Spleen (tissue), 11 donors: Measurements from ENCODE around the gene SPATA20. TPM values are rescaled to one million over a fixed set of nuclear protein-coding genes. Genes with fewer than 3 reads are reported as not detected.
A peak's percentile ranks its signal among the peaks of the same experiment; 100 is the strongest.

Experiments used
- DNase-seq: peaks from one replicate; pipeline ENCODE4 v3.0.0-alpha.2; 2020
- H3K27ac ChIP-seq, 8 donors: fragments of 200-600 bp; sonication (generic) in 7 of 8; 1 replicate in 4 of 8; 2 replicates in 4 of 8; pipeline versions ENCODE4 v1.5.0 to v1.8.0; 2016 to 2021; ENCODE audit warnings: inconsistent platforms in 4 of 8, mild to moderate bottlenecking in 4 of 8, moderate library complexity in 1 of 8
- H3K27me3 ChIP-seq, 7 donors: fragments of 200-600 bp; sonication (generic) in 6 of 7; replicated peaks in 1 of 7; 1 replicate in 4 of 7; 2 replicates in 3 of 7; pipeline versions ENCODE4 v1.5.0 to v1.8.0; 2016 to 2021; ENCODE audit warnings: inconsistent platforms in 3 of 7, mild to moderate bottlenecking in 1 of 7
- H3K36me3 ChIP-seq, 6 donors: fragments of 200-600 bp; sonication (generic) in 5 of 6; 1 replicate in 4 of 6; 2 replicates in 2 of 6; pipeline versions ENCODE4 v1.5.0 to v1.8.0; 2016 to 2021; ENCODE audit warnings: inconsistent platforms in 2 of 6
- H3K4me1 ChIP-seq, 6 donors: fragments of 200-600 bp; sonication (generic) in 5 of 6; 1 replicate in 3 of 6; 2 replicates in 3 of 6; pipeline versions ENCODE4 v1.5.0 to v1.8.0; 2016 to 2021; ENCODE audit warnings: inconsistent platforms in 3 of 6
- H3K4me3 ChIP-seq, 8 donors: fragments of 200-600 bp; sonication (generic) in 7 of 8; 1 replicate in 4 of 8; 2 replicates in 4 of 8; pipeline versions ENCODE4 v1.5.0 to v1.8.0; 2016 to 2021; ENCODE audit warnings: inconsistent platforms in 4 of 8, mild to moderate bottlenecking in 4 of 8, moderate library complexity in 2 of 8
- H3K9me3 ChIP-seq, 8 donors: fragments of 200-600 bp; sonication (generic) in 7 of 8; 1 replicate in 4 of 8; 2 replicates in 4 of 8; pipeline versions ENCODE4 v1.5.0 to v1.8.0; 2016 to 2021; ENCODE audit warnings: inconsistent platforms in 4 of 8
- CTCF ChIP-seq, 11 experiments: fragments of 200-600 bp in 7 of 11; fragments of 450-650 bp in 4 of 11; sonication (generic) in 4 of 11; IDR thresholded peaks in 8 of 11; conservative IDR thresholded peaks in 3 of 11; 1 replicate in 7 of 11; 2 replicates in 4 of 11; pipeline versions ENCODE4 v1.4.0 to v1.8.0; 2016 to 2021; ENCODE audit warnings: antibody characterized with exemption in 11 of 11, inconsistent platforms in 4 of 11, mild to moderate bottlenecking in 1 of 11
- POLR2A ChIP-seq, 3 donors: fragments of 450-650 bp; IDR thresholded peaks; one replicate each; pipeline ENCODE4 v1.5.1; 2017; ENCODE audit warnings: antibody characterized with exemption in 3 of 3, mild to moderate bottlenecking in 1 of 3
- POLR2AphosphoS5 ChIP-seq, 3 donors: sonication (generic); formaldehyde crosslinking; IDR thresholded peaks; one replicate each; pipeline ENCODE4 v1.5.1; 2017; ENCODE audit warnings: antibody characterized with exemption in 3 of 3
- WGBS, 5 donors: extraction: QIAGEN DNeasy Blood & Tissue Kit in 3 of 5; methylation state at CpG; one replicate each; pipeline versions ENCODE4 v1.1.5 to v1.1.7; 2013 to 2018; 5-methylcytosine and 5-hydroxymethylcytosine counted together
- intact Hi-C: fragments of 100-400 bp; cut with DNase I; formaldehyde crosslinking; loops from one replicate; pipeline ENCODE4 v1.15.0; 2023; ENCODE audit warnings: low total_unique reads
- polyA plus RNA-seq, 3 donors: library from polyadenylated mRNA; stranded (reverse); fragments of 200-250 nt; gene quantifications; one replicate each; pipeline ENCODE4 v1.2.1, GENCODE V29; 2013
- total RNA-seq, 7 donors: library from RNA; depleted of rRNA in 3 of 7; stranded (reverse); fragments of >200 nt in 3 of 7; fragmentation: NEBNext Ultra II Directional in 4 of 7; extraction: Animal tissue kit (Norgen Biotek cat#: 25700) in 4 of 7; gene quantifications; one replicate each; pipeline versions ENCODE4 v1.1.0 to v1.2.1, GENCODE V29; 2016 to 2021
- donor health status: healthy with polysubstance abuse.
- donor health status: DM: no; HTN: no; CAD: no; lungs with moderate emphysema.
- donor health status: DM: no; HTN: no; CAD: no.
- donor health status: Bipolar disorder and iron deficiency.
- donor health status: healthy.
- donor health status: DM: no; HTN: no; CAD: no.
- donor health status: DM: yes; HTN: yes; CAD: no.

The SPATA20 gene
- total and polyA plus RNA-seq, 10 donors = 14.9 to 128 (median 57.1) TPM

DNA sequence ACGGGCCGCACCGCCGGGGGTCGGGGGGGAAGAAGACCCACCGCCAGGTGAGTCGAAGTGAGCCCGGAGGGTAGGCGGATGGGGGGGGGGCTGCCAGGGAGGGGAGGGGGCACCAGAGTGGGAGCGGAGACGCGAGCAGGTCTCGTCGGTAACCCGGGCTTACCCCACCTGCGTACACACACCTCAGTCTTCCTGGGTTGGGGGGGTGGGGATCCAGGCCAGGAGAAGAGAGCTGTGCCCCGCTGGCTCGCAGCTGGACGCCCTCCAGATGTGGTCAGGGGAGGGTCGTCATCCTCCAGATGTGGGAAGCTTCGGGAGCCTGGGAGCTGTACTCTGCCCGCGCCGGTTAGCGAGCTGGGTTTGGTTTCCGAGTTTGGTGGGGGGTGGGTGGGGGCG is 14.8 kb downstream of the SPATA20 start:
- 1 to 2% (median 1%) methylated on average over 19 to 26 of the region's 27 CpGs; no CpG with 5 or more reads in 2 of the 5 donors for WGBS, 5 donors
- Histone ChIP-seq H3K27ac (no peak overlapping the region), H3K36me3 (peaks cover 0 to 2% (median 0%) of the 10 kb centered on the region in 6 donors), H3K9me3 (no peaks in the 10 kb centered on the region), H3K27me3 (peaks cover 14 to 100% (median 72%) of the 10 kb centered on the region in 7 donors), H3K4me3 (peak overlapping the region in 3 of 8 donors; percentile 58 to 80 (median 65)), H3K4me1 (peaks cover 25 to 66% (median 45%) of the 10 kb centered on the region in 6 donors)
- intact Hi-C loops = no loop called here
- no peak for DNase-seq
- TF ChIP-seq CTCF (IDR thresholded peaks at IDR 0.05 in 8 of 11, conservative IDR thresholded peaks at IDR 0.05 in 3 of 11) (no peak), POLR2AphosphoS5 (IDR thresholded peaks at IDR 0.05) (no peak)

- 13 to 18% (median 17%) methylated on average over 21 to 22 of the region's 22 CpGs for whole genome bisulfite sequencing, 5 donors
Observed at GRCh38 chr17:50562242-50563091, 15.5 kb downstream of the SPATA20 start.

DNA sequence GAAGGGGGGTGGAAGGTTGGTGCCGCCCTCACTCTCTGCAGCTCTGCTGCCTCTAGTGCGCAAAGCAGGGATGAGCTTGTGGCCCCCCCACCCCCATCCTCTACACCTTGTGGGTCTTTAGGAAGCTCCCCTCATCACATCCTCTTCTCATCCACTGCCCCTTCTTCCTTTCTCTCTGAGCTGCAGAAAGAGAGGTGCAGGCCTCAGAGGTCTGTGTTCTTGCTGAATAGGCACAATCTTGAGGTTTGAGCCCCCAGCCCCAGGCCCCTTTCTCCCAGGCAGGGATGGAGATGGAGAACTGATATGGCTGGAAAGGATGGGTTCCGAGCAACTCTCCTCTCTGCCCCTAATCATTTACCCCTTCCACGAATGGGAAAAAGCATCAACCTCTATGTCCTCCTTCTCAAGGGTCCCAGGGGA is 16.1 kb downstream of the SPATA20 start:
- H3K27ac ChIP-seq = no peak overlapping the region
- DNase-seq = no peak
- peaks cover 14 to 100% (median 72%) of the 10 kb centered on the region in 7 donors for H3K27me3 ChIP-seq
- 55 to 65% (median 62%) methylated on average over 4 of the region's 4 CpGs for WGBS, 5 donors
- H3K36me3 ChIP-seq = no peaks in the 10 kb centered on the region
- no peaks in the 10 kb centered on the region for H3K9me3 ChIP-seq
- intact Hi-C loops = no loop called here
- H3K4me1 ChIP-seq = peaks cover 25 to 66% (median 45%) of the 10 kb centered on the region in 6 donors
- TF ChIP-seq POLR2A (IDR thresholded peaks at IDR 0.05) (no peak), POLR2AphosphoS5 (IDR thresholded peaks at IDR 0.05) (no peak), CTCF (IDR thresholded peaks at IDR 0.05 in 8 of 11, conservative IDR thresholded peaks at IDR 0.05 in 3 of 11) (no peak)
- H3K4me3 ChIP-seq = no peak overlapping the region

More at GRCh38 chr17:50562242-50563091, 15.5 kb downstream of the SPATA20 start:
- no peaks in the 10 kb centered on the region for H3K9me3 ChIP-seq
- no peaks in the 10 kb centered on the region for H3K36me3 ChIP-seq
- H3K4me3 ChIP-seq = peak overlapping the region in 1 of 8 donors; percentile 80
- DNase-seq = no peak
- intact Hi-C loops = no loop called here
- no peak overlapping the region for H3K27ac ChIP-seq
- TF ChIP-seq CTCF (IDR thresholded peaks at IDR 0.05 in 8 of 11, conservative IDR thresholded peaks at IDR 0.05 in 3 of 11) (no peak), POLR2AphosphoS5 (IDR thresholded peaks at IDR 0.05) (no peak), POLR2A (IDR thresholded peaks at IDR 0.05) (no peak)
- peaks cover 14 to 100% (median 72%) of the 10 kb centered on the region in 7 donors for H3K27me3 ChIP-seq
- peaks cover 25 to 66% (median 45%) of the 10 kb centered on the region in 6 donors for H3K4me1 ChIP-seq

- intact Hi-C loops = no loop called here
- peaks cover 7 to 86% (median 55%) of the 10 kb centered on the region in 7 donors for H3K27me3 ChIP-seq
- DNase-seq = no peak
- 21 to 45% (median 29%) methylated on average over 18 to 19 of the region's 19 CpGs for WGBS, 5 donors
- H3K36me3 ChIP-seq = no peaks in the 10 kb centered on the region
- H3K9me3 ChIP-seq = no peaks in the 10 kb centered on the region
- peaks cover 11 to 49% (median 31%) of the 10 kb centered on the region in 6 donors for H3K4me1 ChIP-seq
- H3K27ac ChIP-seq = peak overlapping the region in 2 of 8 donors; percentile 11 to 49
- TF ChIP-seq POLR2AphosphoS5 (IDR thresholded peaks at IDR 0.05) = no peak
- no peak for TF ChIP-seq CTCF (IDR thresholded peaks at IDR 0.05 in 8 of 11, conservative IDR thresholded peaks at IDR 0.05 in 3 of 11)
- TF ChIP-seq POLR2A (IDR thresholded peaks at IDR 0.05) = no peak
- H3K4me3 ChIP-seq = no peak overlapping the region
Observed at GRCh38 chr17:50564916-50565315, 17.9 kb downstream of the SPATA20 start.
